ENCODE results near the gene LRRC27. TPM values are rescaled to one million over a fixed set of nuclear protein-coding genes. Genes with fewer than 3 reads are reported as not detected.

LRRC27 gene
- polyA plus RNA-seq, 2 of the 4 experiments (the other 2 are of a cell fraction) = 6.5 to 6.9 TPM

GRCh38 chr10:132428486-132428995 is 96.5 kb downstream of the LRRC27 start:
- no peak for DNase-seq (ENCODE audit: low read depth in 1 of 2, low spot score in 1 of 2)
- ChIA-PET POLR2A (no interaction called here), CTCF (no interaction called here)
- Histone ChIP-seq H3K4me2 (no peak overlapping the region), H3K27ac (no peak overlapping the region), H3K4me3 (no peak overlapping the region), H3K4me1 (peaks cover 4% of the 10 kb centered on the region; the same call in 1 of the 3 replicates), H3K9me3 (no peaks in the 10 kb centered on the region)
- TF ChIP-seq ZFP36 (IDR thresholded peaks at IDR 0.05; ENCODE audit: borderline replicate concordance, partially characterized antibody) = no peak
- no peak for TF ChIP-seq FOSL2 (IDR thresholded peaks at IDR 0.05)
- TF ChIP-seq FOSL2 (CRISPR knock-in tag; IDR thresholded peaks at IDR 0.05) = no peak
- no peak for TF ChIP-seq BCL3 (IDR thresholded peaks at IDR 0.05)
- TF ChIP-seq MAX (IDR thresholded peaks at IDR 0.05) = no peak
- TF ChIP-seq ATOH8 (CRISPR knock-in tag; IDR thresholded peaks at IDR 0.05; ENCODE audit: low read depth) = no peak
- no peak for TF ChIP-seq RCOR1 (IDR thresholded peaks at IDR 0.05; ENCODE audit: low read depth, low read length)
- no peak for TF ChIP-seq RNF2 (IDR thresholded peaks at IDR 0.05; ENCODE audit: borderline replicate concordance, low read depth)
- TF ChIP-seq NFE2L2 (conservative IDR thresholded peaks at IDR 0.05; ENCODE audit: low read length) = no peak
- 85% methylated on average over 11 of the region's 11 CpGs for WGBS (ENCODE audit: missing lambda C conversion rate)
- ATAC-seq = no peak; a peak in 2 of 6 replicates
- FAIRE-seq = no peak

Other genes with a start within 250 kb of the LRRC27 start
- 2.9 and 3.9 TPM in 2 replicates for gene DPYSL4, start 145.2 kb upstream of the LRRC27 start, polyA plus RNA-seq (2011; rRNA removed)
- gene DPYSL4, start 145.2 kb upstream of the LRRC27 start, polyA plus RNA-seq (2017; fragmentation: RNase III; extraction: RNeasy Plus Mini Kit Qiagen cat#74134 plus additional on column Dnase treatment) = 13.5 to 14.1 TPM (median 14.0 TPM) in 3 replicates
- 23.5 and 29.9 TPM in 2 replicates for gene STK32C, start 24.2 kb upstream of the LRRC27 start, polyA plus RNA-seq (2011; rRNA removed)
- gene STK32C, start 24.2 kb upstream of the LRRC27 start, polyA plus RNA-seq (2017; fragmentation: RNase III; extraction: RNeasy Plus Mini Kit Qiagen cat#74134 plus additional on column Dnase treatment) = 41.5 to 47.9 TPM (median 43.6 TPM) in 3 replicates
- gene PWWP2B, start 65.0 kb downstream of the LRRC27 start, polyA plus RNA-seq (2011; rRNA removed) = 2.0 and 2.8 TPM in 2 replicates
- 6.6 to 7.3 TPM (median 7.0 TPM) in 3 replicates for gene PWWP2B, start 65.0 kb downstream of the LRRC27 start, polyA plus RNA-seq (2017; fragmentation: RNase III; extraction: RNeasy Plus Mini Kit Qiagen cat#74134 plus additional on column Dnase treatment)
- gene INPP5A, start 205.6 kb downstream of the LRRC27 start, polyA plus RNA-seq (2011; rRNA removed) = 12.0 and 13.7 TPM in 2 replicates
- gene INPP5A, start 205.6 kb downstream of the LRRC27 start, polyA plus RNA-seq (2017; fragmentation: RNase III; extraction: RNeasy Plus Mini Kit Qiagen cat#74134 plus additional on column Dnase treatment) = 11.5 to 15.1 TPM (median 12.3 TPM) in 3 replicates